ENCODE measurements around the gene GNG7. TPM values are rescaled to one million over a fixed set of nuclear protein-coding genes. Genes with fewer than 3 reads are reported as not detected.

GNG7 gene
- total RNA-seq, 1 experiment from 2014 or later, result 7.7 TPM

DNA sequence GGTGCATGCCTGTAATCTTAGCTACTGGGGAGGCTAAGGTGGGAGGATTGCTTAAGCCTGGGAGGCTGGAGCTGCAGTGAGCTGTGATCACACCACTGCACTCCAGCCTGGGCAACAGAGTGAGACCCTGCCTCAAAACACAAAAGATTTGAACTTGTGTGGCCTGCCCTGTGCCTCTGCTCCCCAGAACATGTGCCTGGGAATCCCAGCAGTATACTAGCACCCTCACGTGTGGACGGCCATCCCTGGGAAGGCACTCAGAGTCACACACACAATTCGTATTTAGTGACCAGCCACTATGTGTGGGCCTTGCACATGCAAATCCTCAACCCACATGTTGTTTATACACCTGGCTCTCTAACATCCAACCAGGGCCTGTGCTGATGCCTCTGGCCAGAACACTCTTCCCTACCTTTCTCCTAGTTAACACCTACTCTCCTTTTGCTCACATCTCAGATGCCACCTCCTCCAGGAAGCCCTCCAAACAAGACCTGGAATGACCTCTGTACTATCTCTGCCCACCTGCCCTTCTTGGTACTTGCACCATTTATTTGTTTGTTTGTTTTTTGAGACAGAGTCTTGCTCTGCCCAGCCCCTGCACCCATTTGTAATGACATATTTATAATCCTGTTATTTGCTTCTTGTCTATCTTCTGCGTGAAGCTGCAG is 218.9 kb downstream of the GNG7 start:
- H3K9me3 ChIP-seq (ENCODE audit: control insufficient read depth, low read depth, low read length), result peaks cover 4% of the 10 kb centered on the region
- H3K18ac ChIP-seq (ENCODE audit: insufficient read length, low read depth, low read length), result no peak overlapping the region
- H3K23me2 ChIP-seq (ENCODE audit: insufficient read length, low read depth, low read length, poor library complexity, severe bottlenecking), result peaks cover 7% of the 10 kb centered on the region
- no peak overlapping the region for H2BK5ac ChIP-seq (ENCODE audit: insufficient read length, low read length)
- no peak for DNase-seq
- H3K14ac ChIP-seq (ENCODE audit: insufficient read depth, low read length), result no peak overlapping the region
- H3K4me2 ChIP-seq (ENCODE audit: insufficient read depth, insufficient read length, low read length), result no peak overlapping the region
- H2BK12ac ChIP-seq (ENCODE audit: insufficient read length, low read depth, low read length), result no peak overlapping the region
- Mint-ChIP-seq H3K27ac (no peak overlapping the region), H3K36me3 (ENCODE audit: insufficient read depth in 1 of 3, low read depth in 3 of 3) (no peaks in the 10 kb centered on the region; a peak in 1 of 7 replicates), H3K4me1 (peaks cover under 1 to 6% of the 10 kb centered on the region in 2 experiments), H3K9me3 (peaks cover 3 to 6% of the 10 kb centered on the region in 2 experiments; a peak in 4 of 5 replicates), H3K4me3 (no peak overlapping the region), H3K27me3 (ENCODE audit: low read depth) (peaks cover 50% of the 10 kb centered on the region)
- H2BK15ac ChIP-seq (ENCODE audit: low read depth, low read length), result no peak overlapping the region
- no peaks in the 10 kb centered on the region for H4K20me1 ChIP-seq (ENCODE audit: control insufficient read depth, insufficient read depth, insufficient read length)
- H4K5ac ChIP-seq (ENCODE audit: insufficient read length, low read depth, low read length), result no peak overlapping the region
- no peak overlapping the region for H2AK5ac ChIP-seq (ENCODE audit: insufficient read length, low read length)
- WGBS (ENCODE audit: extremely low coverage, insufficient read length, low lambda C conversion rate), result no CpG with 5 or more reads among the region's 4 CpGs
- no peak for TF ChIP-seq CTCF (conservative IDR thresholded peaks at IDR 0.05)
- H3K79me1 ChIP-seq (ENCODE audit: insufficient read depth, low read depth, low read length, poor library complexity, severe bottlenecking), result no peaks in the 10 kb centered on the region
- H3K79me2 ChIP-seq (ENCODE audit: insufficient read depth, low read length), result no peaks in the 10 kb centered on the region
- no peak overlapping the region for H3K27ac ChIP-seq (ENCODE audit: insufficient read length, low read depth, low read length)
- H4K91ac ChIP-seq (ENCODE audit: insufficient read length, low read depth, low read length), result no peak overlapping the region
- no peak overlapping the region for H2BK120ac ChIP-seq (ENCODE audit: low read depth, low read length, poor library complexity, severe bottlenecking)
- no peak overlapping the region for H3K4ac ChIP-seq (ENCODE audit: low read depth, low read length)
- no peak overlapping the region for H3K9ac ChIP-seq (ENCODE audit: extremely low read depth, insufficient read length, low read length)
- H3K27me3 ChIP-seq (ENCODE audit: insufficient read depth, low read length), result peaks cover 3% of the 10 kb centered on the region; the same call in 1 of the 2 replicates
- H3T11ph ChIP-seq (ENCODE audit: low read length), result no peak overlapping the region
- H3K23ac ChIP-seq (ENCODE audit: insufficient read length, low read depth, low read length), result no peak overlapping the region
- no peak overlapping the region for H3K56ac ChIP-seq (ENCODE audit: insufficient read length, low read depth, low read length)
- H4K8ac ChIP-seq (replicated peaks; ENCODE audit: insufficient read length, low read depth, low read length), result no peak overlapping the region
- no peak overlapping the region for H2BK20ac ChIP-seq (ENCODE audit: low read depth, low read length, poor library complexity, severe bottlenecking)
- H2AFZ ChIP-seq (ENCODE audit: low read length), result no peak overlapping the region
- no peaks in the 10 kb centered on the region for H3K4me1 ChIP-seq (ENCODE audit: insufficient read depth, low read length)
